ENCODE data around the gene NR0B2. TPM values are rescaled to one million over a fixed set of nuclear protein-coding genes. Genes with fewer than 3 reads are reported as not detected.

Gene NR0B2
- total and polyA plus RNA-seq, 2 of the 13 experiments (the other 11 are each of a cell fraction or from before 2014, with no cell fraction given): 72.5 to 133 TPM

- TF ChIP-seq ARID5B (CRISPR knock-in tag; IDR thresholded peaks at IDR 0.05) (peak; percentile 94), ZNF34 (CRISPR knock-in tag; IDR thresholded peaks at IDR 0.05; ENCODE audit: borderline replicate concordance) (no peak), HNRNPK (IDR thresholded peaks at IDR 0.05; ENCODE audit: low read depth, low read length, poor library complexity, severe bottlenecking) (no peak), TIGD3 (CRISPR knock-in tag; IDR thresholded peaks at IDR 0.05; ENCODE audit: borderline replicate concordance) (no peak), ETV6 (CRISPR knock-in tag; conservative IDR thresholded peaks at IDR 0.05) (no peak), JARID2 (CRISPR knock-in tag; IDR thresholded peaks at IDR 0.05; ENCODE audit: insufficient replicate concordance) (no peak), ZNF530 (CRISPR knock-in tag; IDR thresholded peaks at IDR 0.05; ENCODE audit: low read depth) (no peak), NR2F1 (CRISPR knock-in tag; IDR thresholded peaks at IDR 0.05) (peak; percentile 87 to 90), ZNF879 (CRISPR knock-in tag; IDR thresholded peaks at IDR 0.05) (no peak), HCFC1 (IDR thresholded peaks at IDR 0.05; ENCODE audit: low read depth, low read length) (no peak), ZSCAN12 (CRISPR knock-in tag; IDR thresholded peaks at IDR 0.05) (no peak), BCLAF1 (IDR thresholded peaks at IDR 0.05) (no peak), ZNF766 (CRISPR knock-in tag; IDR thresholded peaks at IDR 0.05; ENCODE audit: borderline replicate concordance) (no peak; the same call in 1 of the 2 replicates), FOXK2 (IDR thresholded peaks at IDR 0.05) (no peak), ELF1 (CRISPR knock-in tag; IDR thresholded peaks at IDR 0.05) (peak; percentile 63), SMYD3 (CRISPR knock-in tag; IDR thresholded peaks at IDR 0.05) (peak; percentile 33; the same call in 1 of the 2 replicates), ZNF18 (CRISPR knock-in tag; IDR thresholded peaks at IDR 0.05; ENCODE audit: insufficient replicate concordance) (peak; percentile 85), TFAP4 (IDR thresholded peaks at IDR 0.05; ENCODE audit: borderline replicate concordance, low read depth) (peak; percentile 61; the same call in 1 of the 2 replicates), ZNF205 (CRISPR knock-in tag; IDR thresholded peaks at IDR 0.05) (no peak)
Measured at GRCh38 chr1:26938004-26938658, 24.4 kb upstream of the NR0B2 start (continued).

Measured in HepG2 (cell line).